Measurements from ENCODE around the gene KCTD16.

Gene KCTD16

DNA sequence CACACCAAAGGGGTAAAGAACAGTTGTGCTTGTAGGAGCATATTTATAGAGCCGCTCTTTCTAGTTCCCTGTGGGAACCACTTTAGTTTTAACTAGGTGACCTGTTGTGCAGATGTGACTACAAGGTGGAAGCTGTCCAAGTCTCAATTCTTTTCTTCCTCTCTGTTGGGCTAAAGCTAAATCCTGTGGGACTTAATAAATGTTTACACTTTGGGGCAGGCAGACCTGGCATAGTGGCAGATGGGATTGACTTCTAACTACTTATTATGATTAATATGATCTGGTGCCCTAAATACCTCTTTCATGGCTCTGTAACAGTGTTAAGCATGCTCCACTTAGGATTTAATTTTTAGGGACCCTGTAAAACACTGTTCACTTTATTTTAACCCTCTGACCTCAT, 265.3 kb downstream of the KCTD16 start:
- DNase-seq (ENCODE audit: extremely low read depth, low read depth), result no peak
- TF ChIP-seq, protein P1, sequence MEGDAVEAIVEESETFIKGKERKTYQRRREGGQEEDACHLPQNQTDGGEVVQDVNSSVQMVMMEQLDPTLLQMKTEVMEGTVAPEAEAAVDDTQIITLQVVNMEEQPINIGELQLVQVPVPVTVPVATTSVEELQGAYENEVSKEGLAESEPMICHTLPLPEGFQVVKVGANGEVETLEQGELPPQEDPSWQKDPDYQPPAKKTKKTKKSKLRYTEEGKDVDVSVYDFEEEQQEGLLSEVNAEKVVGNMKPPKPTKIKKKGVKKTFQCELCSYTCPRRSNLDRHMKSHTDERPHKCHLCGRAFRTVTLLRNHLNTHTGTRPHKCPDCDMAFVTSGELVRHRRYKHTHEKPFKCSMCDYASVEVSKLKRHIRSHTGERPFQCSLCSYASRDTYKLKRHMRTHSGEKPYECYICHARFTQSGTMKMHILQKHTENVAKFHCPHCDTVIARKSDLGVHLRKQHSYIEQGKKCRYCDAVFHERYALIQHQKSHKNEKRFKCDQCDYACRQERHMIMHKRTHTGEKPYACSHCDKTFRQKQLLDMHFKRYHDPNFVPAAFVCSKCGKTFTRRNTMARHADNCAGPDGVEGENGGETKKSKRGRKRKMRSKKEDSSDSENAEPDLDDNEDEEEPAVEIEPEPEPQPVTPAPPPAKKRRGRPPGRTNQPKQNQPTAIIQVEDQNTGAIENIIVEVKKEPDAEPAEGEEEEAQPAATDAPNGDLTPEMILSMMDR (IDR thresholded peaks at IDR 0.05; ENCODE audit: low read depth, low read length), result no peak

DNA sequence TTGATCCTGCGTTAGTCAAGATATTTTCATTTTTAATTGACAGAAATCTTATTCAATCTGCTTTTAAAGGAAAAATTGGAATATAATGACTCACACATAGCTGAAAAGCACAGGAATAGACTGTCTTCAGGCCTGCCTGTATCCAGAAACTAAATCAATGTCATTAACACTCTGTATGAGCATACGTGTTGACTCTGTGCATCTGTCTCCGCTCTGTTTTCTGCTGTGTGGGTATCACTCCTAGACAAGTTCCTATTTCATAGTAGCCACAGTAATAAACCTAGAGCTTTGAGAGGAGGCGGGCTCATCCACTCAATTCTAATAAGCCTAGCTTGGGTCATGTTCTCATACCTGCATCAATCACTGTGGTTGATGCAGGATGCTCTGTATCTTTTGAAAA, 267.6 kb downstream of the KCTD16 start:
- DNase-seq (ENCODE audit: extremely low read depth, low read depth), result no peak
- TF ChIP-seq, protein P1 (IDR thresholded peaks at IDR 0.05; ENCODE audit: low read depth, low read length), result no peak

DNA sequence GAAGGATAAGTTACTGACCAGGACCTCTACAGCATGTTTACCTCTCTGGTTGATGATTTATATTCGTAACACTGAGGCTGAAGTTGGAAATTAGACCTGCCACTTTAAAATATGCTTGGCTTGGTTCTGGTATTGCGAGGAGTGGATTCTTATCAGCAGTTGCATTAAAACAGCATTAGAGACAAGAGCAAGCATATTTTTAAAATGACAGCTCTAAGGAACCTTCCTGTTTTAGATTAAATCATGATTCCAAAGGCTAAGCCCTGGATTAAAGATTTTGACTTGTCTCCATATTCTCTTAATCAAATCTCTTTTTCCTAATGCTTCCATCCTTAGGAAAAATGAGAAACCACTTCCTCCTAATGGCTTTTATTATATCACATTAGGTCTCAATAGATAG, 277.8 kb downstream of the KCTD16 start:
- DNase-seq (ENCODE audit: extremely low read depth, low read depth), result no peak
- TF ChIP-seq, protein P1 (IDR thresholded peaks at IDR 0.05; ENCODE audit: low read depth, low read length), result no peak

DNA sequence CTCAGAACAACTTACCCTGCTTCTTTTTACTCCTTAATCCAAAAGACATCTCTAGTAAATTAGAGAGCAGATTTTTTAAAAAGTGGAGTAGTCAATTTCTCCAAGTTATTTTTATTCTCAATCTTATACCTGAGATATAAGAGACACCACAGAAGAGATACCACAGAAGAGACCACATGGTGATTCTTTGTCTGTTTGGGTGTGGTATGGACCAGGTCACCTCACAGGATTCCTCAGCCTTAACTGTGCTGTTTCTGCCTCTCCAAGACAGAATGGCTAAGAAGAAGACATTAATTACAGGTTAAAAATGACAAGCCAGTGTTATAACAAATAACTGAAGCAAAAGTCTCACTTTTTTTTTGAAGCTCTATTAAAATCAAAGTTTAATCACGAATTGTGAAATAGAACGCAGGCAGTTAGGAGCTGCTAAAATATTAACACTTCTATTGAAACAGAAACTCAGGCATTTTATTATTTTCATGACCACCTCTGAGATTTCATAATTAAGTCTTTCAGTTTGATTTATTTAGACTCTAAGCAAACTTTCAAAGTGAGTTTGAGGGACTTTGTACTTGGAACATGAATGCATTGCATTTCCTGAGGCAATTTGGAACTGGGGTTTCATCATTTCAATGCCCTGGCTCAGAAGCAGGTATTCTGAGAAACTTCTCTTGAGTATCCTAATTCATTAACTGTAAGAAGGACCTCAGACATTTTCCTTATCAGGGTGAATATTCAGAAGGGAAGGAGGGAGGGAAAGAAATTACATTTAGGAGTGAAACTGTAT, 280.7 kb downstream of the KCTD16 start:
- DNase-seq (ENCODE audit: extremely low read depth, low read depth), result no peak
- TF ChIP-seq, protein P1 (IDR thresholded peaks at IDR 0.05; ENCODE audit: low read depth, low read length), result no peak

DNA sequence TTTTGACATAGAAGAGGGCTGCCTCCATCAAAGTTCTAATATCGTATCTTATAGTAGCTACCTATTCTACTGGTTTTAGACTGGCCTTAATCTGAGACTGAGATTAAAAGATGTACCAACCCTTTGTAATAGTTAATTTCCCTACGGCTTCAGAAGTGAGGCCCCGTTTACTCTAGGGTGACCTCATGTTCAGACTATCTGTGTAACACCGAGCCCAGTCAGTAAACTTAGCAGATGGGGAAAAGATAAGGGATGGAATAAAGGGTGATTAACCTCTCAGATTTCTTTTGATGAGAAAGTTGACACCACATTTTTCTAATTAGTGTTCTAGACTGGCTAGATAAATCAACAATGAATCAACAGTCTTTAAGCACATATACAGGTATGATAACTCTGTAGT, 283.1 kb downstream of the KCTD16 start:
- TF ChIP-seq, protein P1 (IDR thresholded peaks at IDR 0.05; ENCODE audit: low read depth, low read length), result no peak
- no peak for DNase-seq (ENCODE audit: extremely low read depth, low read depth)

DNA sequence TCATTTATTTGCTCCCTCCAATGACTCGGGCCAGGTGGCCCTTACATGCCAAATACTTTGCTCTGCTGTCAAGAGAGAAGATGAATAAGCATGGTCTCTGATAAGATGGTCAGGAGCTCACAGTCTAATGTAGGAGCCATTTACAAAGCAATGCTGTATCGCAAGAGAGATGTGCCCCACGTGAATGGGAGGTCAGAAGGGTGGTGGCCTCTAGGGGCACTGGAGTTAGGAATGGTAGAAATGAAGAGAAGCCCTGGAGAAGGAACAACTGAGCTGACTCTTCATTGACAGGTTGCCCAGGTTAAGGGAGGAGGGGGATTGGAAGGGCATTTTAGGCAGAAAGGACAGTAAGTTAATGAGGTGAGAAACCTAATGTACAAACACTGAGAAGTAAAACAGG, 286.5 kb downstream of the KCTD16 start:
- no peak for DNase-seq (ENCODE audit: extremely low read depth, low read depth)
- TF ChIP-seq, protein P1 (IDR thresholded peaks at IDR 0.05; ENCODE audit: low read depth, low read length), result no peak

DNA sequence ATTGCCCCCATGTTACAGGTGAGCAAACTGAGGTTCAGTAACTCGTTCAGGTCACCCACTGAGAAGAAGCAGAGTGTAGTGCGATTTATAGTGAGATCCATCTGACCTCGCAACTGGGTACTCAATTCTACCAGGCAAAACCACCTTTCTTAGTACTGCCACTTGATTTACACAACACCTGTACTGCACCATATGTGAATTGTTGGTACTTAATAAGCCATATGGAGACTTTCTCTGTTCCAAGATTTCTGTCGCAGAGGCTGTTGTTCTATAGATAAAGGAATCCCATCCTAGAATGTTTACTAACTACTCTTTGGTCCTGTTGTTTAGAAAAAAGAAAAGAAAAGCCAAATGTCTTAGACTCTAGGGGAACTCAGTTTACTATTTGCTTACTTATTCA, 287.5 kb downstream of the KCTD16 start:
- TF ChIP-seq, protein P1 (IDR thresholded peaks at IDR 0.05; ENCODE audit: low read depth, low read length), result no peak
- no peak for DNase-seq (ENCODE audit: extremely low read depth, low read depth)

Measured in AG09319 (cell line).